HepG2 (cell line): ENCODE results near the gene JMJD8. TPM values are rescaled to one million over a fixed set of nuclear protein-coding genes. Genes with fewer than 3 reads are reported as not detected.

Experiments used
- BRCA1 ChIP-seq: sonication (generic); formaldehyde crosslinking; IDR thresholded peaks from 2 replicates; pipeline ENCODE4 v1.4.0; 2020; ENCODE audit warnings: missing genetic modification reagents
- FOXK1 ChIP-seq: sonication (generic); formaldehyde crosslinking; IDR thresholded peaks from 2 replicates; pipeline ENCODE4 v1.4.0; 2020; ENCODE audit warnings: low read depth, missing genetic modification reagents, borderline replicate concordance
- HBP1 ChIP-seq: IDR thresholded peaks from 2 replicates; pipeline ENCODE4 v1.6.1; 2016; ENCODE audit warnings: low read depth, control low read depth
- HMG20B ChIP-seq: conservative IDR thresholded peaks from 2 replicates; pipeline ENCODE4 v1.6.1; 2016; ENCODE audit warnings: missing genetic modification reagents, missing compliant biosample characterization
- IKZF5 ChIP-seq: IDR thresholded peaks from 2 replicates; pipeline ENCODE4 v1.6.1; 2018; ENCODE audit warnings: missing genetic modification reagents, mild to moderate bottlenecking, missing compliant biosample characterization
- MAZ ChIP-seq, 2 experiments: sonication (generic) in 1 of 2; formaldehyde crosslinking in 1 of 2; IDR thresholded peaks; 2 replicates each; pipeline versions ENCODE4 v1.5.0 to v1.6.1; 2012 to 2020; ENCODE audit warnings: low read depth in 2 of 2, mild to moderate bottlenecking in 2 of 2, borderline replicate concordance in 1 of 2, improper control_type of control experiment in 1 of 2, low read length in 1 of 2, missing genetic modification reagents in 1 of 2, moderate library complexity in 1 of 2
- MNT ChIP-seq: fragments of 450-650 bp; IDR thresholded peaks from 2 replicates; pipeline ENCODE4 v1.6.1; 2016
- NCOA5 ChIP-seq: sonication (generic); formaldehyde crosslinking; IDR thresholded peaks from 2 replicates; pipeline ENCODE4 v1.4.0; 2020; ENCODE audit warnings: missing genetic modification reagents
- NFE2 ChIP-seq: sonication (generic); formaldehyde crosslinking; IDR thresholded peaks from 2 replicates; pipeline ENCODE4 v1.4.0; 2020; ENCODE audit warnings: missing genetic modification reagents
- NPAS2 ChIP-seq: sonication (generic); formaldehyde crosslinking; IDR thresholded peaks from 2 replicates; pipeline ENCODE4 v1.8.0; 2022; ENCODE audit warnings: mild to moderate bottlenecking, missing genetic modification reagents, borderline replicate concordance
- PAWR ChIP-seq: sonication (generic); formaldehyde crosslinking; IDR thresholded peaks from 2 replicates; pipeline ENCODE4 v1.4.0; 2020; ENCODE audit warnings: missing genetic modification reagents, mild to moderate bottlenecking, borderline replicate concordance
- SP2 ChIP-seq: sonication (generic); formaldehyde crosslinking; IDR thresholded peaks from 2 replicates; pipeline ENCODE4 v1.5.1; 2020; ENCODE audit warnings: mild to moderate bottlenecking, missing genetic modification reagents
- ZBTB2 ChIP-seq: sonication (generic); formaldehyde crosslinking; IDR thresholded peaks from 2 replicates; pipeline ENCODE4 v1.8.0; 2022; ENCODE audit warnings: low read depth, missing genetic modification reagents
- ZNF143 ChIP-seq: sonication (generic); formaldehyde crosslinking; IDR thresholded peaks from 2 replicates; pipeline ENCODE4 v1.4.0; 2020; ENCODE audit warnings: missing genetic modification reagents
- ZNF431 ChIP-seq: sonication (generic); formaldehyde crosslinking; IDR thresholded peaks from 2 replicates; pipeline ENCODE4 v1.9.0; 2022; ENCODE audit warnings: missing genetic modification reagents, low read depth, mild to moderate bottlenecking, borderline replicate concordance
- ZNF773 ChIP-seq: sonication (generic); formaldehyde crosslinking; IDR thresholded peaks from 2 replicates; pipeline ENCODE4 v1.4.0; 2020; ENCODE audit warnings: missing genetic modification reagents, borderline replicate concordance
- polyA plus RNA-seq, 8 experiments: library from polyadenylated mRNA; depleted of rRNA in 3 of 8; stranded (reverse) in 7 of 8; unstranded in 1 of 8; fragments of >200 nt; fragmentation: Illumina TruSeq in 4 of 8; extraction: Trizol in 4 of 8; gene quantifications; 2 replicates each; pipeline versions ENCODE4 v1.2.1 to v1.2.3, GENCODE V29; 2011 to 2016; ENCODE audit warnings: low read depth in 4 of 8, missing spikeins in 1 of 8, mixed read lengths in 1 of 8; ENCODE audit not compliant: insufficient read depth in 1 of 8
- total RNA-seq, 5 experiments: library from RNA; depleted of rRNA; stranded (reverse); fragments of >200 nt; fragmentation: Illumina TruSeq; extraction: Trizol; gene quantifications; 2 replicates each; pipeline ENCODE4 v1.2.3, GENCODE V29; 2016; ENCODE audit warnings: low read depth in 1 of 5
- TF ChIP-seq, protein P1 (sequence below): sonication (generic); formaldehyde crosslinking; IDR thresholded peaks from 2 replicates; pipeline ENCODE4 v1.5.1; 2020; ENCODE audit warnings: mild to moderate bottlenecking, missing genetic modification reagents
- TF ChIP-seq, protein P2 (sequence below): sonication (generic); formaldehyde crosslinking; IDR thresholded peaks from 2 replicates; pipeline ENCODE4 v1.5.0; 2020; ENCODE audit warnings: missing genetic modification reagents

The JMJD8 gene
- total and polyA plus RNA-seq, 2 of the 13 experiments (the other 11 are each of a cell fraction or from before 2014, with no cell fraction given), result 2.6 to 11.8 TPM

- TF ChIP-seq ZNF773 (CRISPR knock-in tag) (no peak), ZBTB2 (CRISPR knock-in tag) (no peak), HBP1 (no peak), NCOA5 (CRISPR knock-in tag) (no peak), MNT (no peak), FOXK1 (0 out of 2 replicates have a peak, but pooled peaks have one; percentile 18), ZNF431 (CRISPR knock-in tag) (0 out of 2 replicates have a peak, but pooled peaks have one; percentile 23), BRCA1 (CRISPR knock-in tag) (no peak), NFE2 (no peak), ZNF143 (0 out of 2 replicates have a peak, but pooled peaks have one; percentile 26), IKZF5 (CRISPR knock-in tag) (no peak), MAZ (IDR thresholded peaks at IDR 0.05; ENCODE audit: borderline replicate concordance, low read depth, low read length) (no peak), MAZ (CRISPR knock-in tag; IDR thresholded peaks at IDR 0.05; ENCODE audit: low read depth) (peak; percentile 62; the same call in 1 of the 2 replicates), PAWR (CRISPR knock-in tag) (no peak; the same call in 1 of the 2 replicates), NPAS2 (no peak), SP2 (no peak), HMG20B (no peak)
- TF ChIP-seq, protein P1, sequence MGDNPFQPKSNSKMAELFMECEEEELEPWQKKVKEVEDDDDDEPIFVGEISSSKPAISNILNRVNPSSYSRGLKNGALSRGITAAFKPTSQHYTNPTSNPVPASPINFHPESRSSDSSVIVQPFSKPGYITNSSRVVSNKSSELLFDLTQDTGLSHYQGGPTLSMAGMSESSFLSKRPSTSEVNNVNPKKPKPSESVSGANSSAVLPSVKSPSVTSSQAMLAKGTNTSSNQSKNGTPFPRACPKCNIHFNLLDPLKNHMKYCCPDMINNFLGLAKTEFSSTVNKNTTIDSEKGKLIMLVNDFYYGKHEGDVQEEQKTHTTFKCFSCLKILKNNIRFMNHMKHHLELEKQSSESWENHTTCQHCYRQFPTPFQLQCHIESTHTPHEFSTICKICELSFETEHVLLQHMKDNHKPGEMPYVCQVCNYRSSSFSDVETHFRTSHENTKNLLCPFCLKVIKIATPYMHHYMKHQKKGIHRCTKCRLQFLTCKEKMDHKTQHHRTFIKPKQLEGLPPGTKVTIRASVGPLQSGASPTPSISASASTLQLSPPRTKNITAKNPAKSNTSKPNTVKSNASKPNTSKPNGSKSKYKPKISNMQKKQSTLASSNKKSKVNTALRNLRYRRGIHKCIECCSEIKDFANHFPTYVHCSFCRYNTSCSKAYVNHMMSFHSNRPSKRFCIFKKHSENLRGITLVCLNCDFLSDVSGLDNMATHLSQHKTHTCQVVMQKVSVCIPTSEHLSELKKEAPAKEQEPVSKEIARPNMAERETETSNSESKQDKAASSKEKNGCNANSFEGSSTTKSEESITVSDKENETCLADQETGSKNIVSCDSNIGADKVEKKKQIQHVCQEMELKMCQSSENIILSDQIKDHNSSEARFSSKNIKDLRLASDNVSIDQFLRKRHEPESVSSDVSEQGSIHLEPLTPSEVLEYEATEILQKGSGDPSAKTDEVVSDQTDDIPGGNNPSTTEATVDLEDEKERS (CRISPR knock-in tag), result peak; percentile 65
- TF ChIP-seq, protein P2, sequence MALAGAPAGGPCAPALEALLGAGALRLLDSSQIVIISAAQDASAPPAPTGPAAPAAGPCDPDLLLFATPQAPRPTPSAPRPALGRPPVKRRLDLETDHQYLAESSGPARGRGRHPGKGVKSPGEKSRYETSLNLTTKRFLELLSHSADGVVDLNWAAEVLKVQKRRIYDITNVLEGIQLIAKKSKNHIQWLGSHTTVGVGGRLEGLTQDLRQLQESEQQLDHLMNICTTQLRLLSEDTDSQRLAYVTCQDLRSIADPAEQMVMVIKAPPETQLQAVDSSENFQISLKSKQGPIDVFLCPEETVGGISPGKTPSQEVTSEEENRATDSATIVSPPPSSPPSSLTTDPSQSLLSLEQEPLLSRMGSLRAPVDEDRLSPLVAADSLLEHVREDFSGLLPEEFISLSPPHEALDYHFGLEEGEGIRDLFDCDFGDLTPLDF (CRISPR knock-in tag), result no peak
Observed at GRCh38 chr16:695355-696089, 11.4 kb upstream of the JMJD8 start (continued).
